Measurements from ENCODE around the gene FMN1. TPM values are rescaled to one million over a fixed set of nuclear protein-coding genes. Genes with fewer than 3 reads are reported as not detected.

FMN1 gene
- total RNA-seq (1.8 and 3.3 TPM in 2 replicates), polyA plus RNA-seq (0.53 and 0.77 TPM in 2 replicates)

- Histone ChIP-seq H3K4me1 (ENCODE audit: low read depth) (peaks cover 7% of the 10 kb centered on the region), H3K27me3 (no peaks in the 10 kb centered on the region), H3K36me3 (no peaks in the 10 kb centered on the region), H3K4me3 (peak within 1 kb of the TSS; percentile 36), H3K9me3 (ENCODE audit: low read depth) (no peaks in the 10 kb centered on the region), H3K27ac (peak within 1 kb of the TSS; percentile 40)
- peak; percentile 95 to 97 for DNase-seq (ENCODE audit: low read depth in 1 of 2, low spot score in 1 of 2)
- TF ChIP-seq CTCF (IDR thresholded peaks at IDR 0.05; ENCODE audit: low read depth, low read length) = no peak
Measured at GRCh38 chr15:33194704-33195670, at the start of gene FMN1. Gene FMN1 (minus strand): TSS chr15:33194714. CDS start chr15:33154914, 39,800 bp downstream.

- Histone ChIP-seq H3K9me3 (ENCODE audit: low read depth) (no peaks in the 10 kb centered on the region), H3K4me3 (no peak overlapping the region), H3K4me1 (ENCODE audit: low read depth) (no peaks in the 10 kb centered on the region), H3K27ac (no peak overlapping the region), H3K27me3 (no peaks in the 10 kb centered on the region), H3K36me3 (no peaks in the 10 kb centered on the region)
- no peak for TF ChIP-seq CTCF (IDR thresholded peaks at IDR 0.05; ENCODE audit: low read depth, low read length)
- DNase-seq (ENCODE audit: low read depth in 1 of 2, low spot score in 1 of 2) = peak in 1 of 2 donors; percentile 14
Measured at GRCh38 chr15:33243869-33244268, 49.4 kb upstream of the FMN1 start.

GRCh38 chr15:33243393-33243792, 48.9 kb upstream of the FMN1 start:
- H3K27ac ChIP-seq = no peak overlapping the region
- H3K36me3 ChIP-seq = no peaks in the 10 kb centered on the region
- no peaks in the 10 kb centered on the region for H3K27me3 ChIP-seq
- H3K9me3 ChIP-seq (ENCODE audit: low read depth) = no peaks in the 10 kb centered on the region
- no peak overlapping the region for H3K4me3 ChIP-seq
- no peak for DNase-seq (ENCODE audit: low read depth in 1 of 2, low spot score in 1 of 2)
- no peaks in the 10 kb centered on the region for H3K4me1 ChIP-seq (ENCODE audit: low read depth)
- TF ChIP-seq CTCF (IDR thresholded peaks at IDR 0.05; ENCODE audit: low read depth, low read length) = no peak

GRCh38 chr15:33242669-33243191, 48.2 kb upstream of the FMN1 start:
- H3K9me3 ChIP-seq (ENCODE audit: low read depth) = no peaks in the 10 kb centered on the region
- DNase-seq (ENCODE audit: low read depth in 1 of 2, low spot score in 1 of 2) = peak; percentile 7 to 37
- no peaks in the 10 kb centered on the region for H3K27me3 ChIP-seq
- H3K4me1 ChIP-seq (ENCODE audit: low read depth) = no peaks in the 10 kb centered on the region
- H3K4me3 ChIP-seq = no peak overlapping the region
- H3K36me3 ChIP-seq = no peaks in the 10 kb centered on the region
- H3K27ac ChIP-seq = no peak overlapping the region
- TF ChIP-seq CTCF (IDR thresholded peaks at IDR 0.05; ENCODE audit: low read depth, low read length) = peak; percentile 33

- H3K27ac ChIP-seq = no peak overlapping the region
- no peaks in the 10 kb centered on the region for H3K36me3 ChIP-seq
- peak in 1 of 2 donors; percentile 18 for DNase-seq (ENCODE audit: low read depth in 1 of 2, low spot score in 1 of 2)
Measured at GRCh38 chr15:33242165-33242564, 47.7 kb upstream of the FMN1 start.

More at GRCh38 chr15:33242165-33242564, 47.7 kb upstream of the FMN1 start:
- TF ChIP-seq CTCF (IDR thresholded peaks at IDR 0.05; ENCODE audit: low read depth, low read length) = no peak
- H3K4me3 ChIP-seq = no peak overlapping the region
- no peaks in the 10 kb centered on the region for H3K4me1 ChIP-seq (ENCODE audit: low read depth)
- no peaks in the 10 kb centered on the region for H3K9me3 ChIP-seq (ENCODE audit: low read depth)
- no peaks in the 10 kb centered on the region for H3K27me3 ChIP-seq

All from cardiac muscle cell (in vitro differentiated cells and primary cell).